Osteocyte (in vitro differentiated cells): ENCODE results near the gene ZNF184. TPM values are rescaled to one million over a fixed set of nuclear protein-coding genes. Genes with fewer than 3 reads are reported as not detected.
A peak's percentile ranks its signal among the peaks of the same experiment; 100 is the strongest.

Experiments used
- DNase-seq: peaks from one replicate; pipeline ENCODE4 v3.0.0; 2021; ENCODE audit warnings: mixed read lengths; ENCODE audit not compliant: unreplicated experiment; ENCODE audit errors: extremely low spot score
- H3K27ac Mint-ChIP-seq: one replicate; pipeline ENCODE4 v1.8.0; 2021; ENCODE audit warnings: mild to moderate bottlenecking, mixed read lengths; ENCODE audit not compliant: unreplicated experiment
- H3K27me3 Mint-ChIP-seq: one replicate; pipeline ENCODE4 v1.8.0; 2021; ENCODE audit warnings: mixed read lengths; ENCODE audit not compliant: unreplicated experiment
- H3K36me3 Mint-ChIP-seq: one replicate; pipeline ENCODE4 v1.8.0; 2021; ENCODE audit warnings: mixed read lengths; ENCODE audit not compliant: unreplicated experiment
- H3K4me1 Mint-ChIP-seq: one replicate; pipeline ENCODE4 v1.8.0; 2021; ENCODE audit warnings: mixed read lengths; ENCODE audit not compliant: unreplicated experiment
- H3K4me3 Mint-ChIP-seq: one replicate; pipeline ENCODE4 v1.8.0; 2021; ENCODE audit warnings: mild to moderate bottlenecking, moderate library complexity, mixed read lengths; ENCODE audit not compliant: unreplicated experiment
- H3K9me3 Mint-ChIP-seq: one replicate; pipeline ENCODE4 v1.8.0; 2021; ENCODE audit warnings: mixed read lengths; ENCODE audit not compliant: unreplicated experiment
- CTCF ChIP-seq: fragments of 200-600 bp; sonication (generic); IDR thresholded peaks from 2 replicates; pipeline ENCODE4 v1.5.0; 2021; ENCODE audit warnings: antibody characterized with exemption, mild to moderate bottlenecking, moderate library complexity
- total RNA-seq: library from RNA; stranded (reverse); gene quantifications from 2 replicates; pipeline ENCODE4 v1.2.1, GENCODE V29; 2021

ZNF184 gene
- total RNA-seq, 1 donor from 2014 or later, result 9.5 TPM

- no peaks in the 10 kb centered on the region for H3K36me3 Mint-ChIP-seq
- no peak overlapping the region for H3K4me3 Mint-ChIP-seq
- no peak for DNase-seq
- peaks cover 19% of the 10 kb centered on the region for H3K4me1 Mint-ChIP-seq
- no peak for TF ChIP-seq CTCF
- H3K9me3 Mint-ChIP-seq, result no peaks in the 10 kb centered on the region
- no peak overlapping the region for H3K27ac Mint-ChIP-seq
- no peaks in the 10 kb centered on the region for H3K27me3 Mint-ChIP-seq
Measured at GRCh38 chr6:27476090-27476489, 3.2 kb upstream of the ZNF184 start.

GRCh38 chr6:27474672-27475071, 1.8 kb upstream of the ZNF184 start:
- Mint-ChIP-seq H3K9me3 (no peaks in the 10 kb centered on the region), H3K27ac (no peak overlapping the region), H3K4me1 (peaks cover 26% of the 10 kb centered on the region), H3K4me3 (peak overlapping the region; percentile 99), H3K27me3 (no peaks in the 10 kb centered on the region), H3K36me3 (peaks cover 7% of the 10 kb centered on the region)
- no peak for TF ChIP-seq CTCF
- no peak for DNase-seq

GRCh38 chr6:27474172-27474465, 1.2 kb upstream of the ZNF184 start:
- Mint-ChIP-seq H3K9me3 (no peaks in the 10 kb centered on the region), H3K27ac (no peak overlapping the region), H3K36me3 (peaks cover 10% of the 10 kb centered on the region), H3K4me1 (peaks cover 29% of the 10 kb centered on the region), H3K27me3 (no peaks in the 10 kb centered on the region), H3K4me3 (peak overlapping the region; percentile 99)
- no peak for TF ChIP-seq CTCF
- no peak for DNase-seq

GRCh38 chr6:27472182-27472616, 706 bp downstream of the ZNF184 start:
- Mint-ChIP-seq H3K27ac (peak overlapping the region; percentile 91), H3K4me1 (peaks cover 43% of the 10 kb centered on the region), H3K4me3 (peak overlapping the region; percentile 99), H3K27me3 (no peaks in the 10 kb centered on the region), H3K36me3 (peaks cover 29% of the 10 kb centered on the region), H3K9me3 (no peaks in the 10 kb centered on the region)
- DNase-seq, result no peak
- no peak for TF ChIP-seq CTCF

GRCh38 chr6:27471365-27472115, 1.4 kb downstream of the ZNF184 start:
- TF ChIP-seq CTCF, result no peak
- H3K9me3 Mint-ChIP-seq, result no peaks in the 10 kb centered on the region
- peaks cover 35% of the 10 kb centered on the region for H3K36me3 Mint-ChIP-seq
- H3K4me1 Mint-ChIP-seq, result peaks cover 39% of the 10 kb centered on the region
- H3K27me3 Mint-ChIP-seq, result no peaks in the 10 kb centered on the region
- peak overlapping the region; percentile 91 for H3K27ac Mint-ChIP-seq
- H3K4me3 Mint-ChIP-seq, result peak overlapping the region; percentile 99
- no peak for DNase-seq
